BLaER1 treated with 17β-estradiol and CSF1 and Interleukin-3, amounts not matched to agents 10 nM and 100 nM (cell line): Measurements from ENCODE around the gene ZFR2.
A peak's percentile ranks its signal among the peaks of the same experiment; 100 is the strongest.
"Not testable (repeated sequence)": the region's sequence is repeated elsewhere in the genome, so short reads cannot be mapped to it uniquely, and the experiment has no call there.

ENCODE experiments used
- H3K27ac ChIP-seq, 11 experiments: shearing (Covaris generic); formaldehyde crosslinking; 2 replicates each; pipeline ENCODE4 v1.8.1; 2022
- H3K27me3 ChIP-seq, 11 experiments: shearing (Covaris generic); formaldehyde crosslinking; 2 replicates each; pipeline ENCODE4 v1.8.1; 2022
- H3K36me3 ChIP-seq, 11 experiments: shearing (Covaris generic); formaldehyde crosslinking; 2 replicates each; pipeline ENCODE4 v1.8.1; 2022
- H3K4me1 ChIP-seq, 10 experiments: shearing (Covaris generic); formaldehyde crosslinking; 2 replicates each; pipeline ENCODE4 v1.8.1; 2022
- H3K4me2 ChIP-seq, 11 experiments: shearing (Covaris generic); formaldehyde crosslinking; 2 replicates each; pipeline ENCODE4 v1.8.1; 2022
- H3K4me3 ChIP-seq, 10 experiments: shearing (Covaris generic); formaldehyde crosslinking; 2 replicates each; pipeline ENCODE4 v1.8.1; 2022
- H3K9ac ChIP-seq, 11 experiments: shearing (Covaris generic); formaldehyde crosslinking; 2 replicates each; pipeline ENCODE4 v1.8.1; 2022
- H3K9me3 ChIP-seq, 11 experiments: shearing (Covaris generic); formaldehyde crosslinking; replicated peaks in 1 of 11; 2 replicates each; pipeline ENCODE4 v1.8.1; 2022
- H4K20me1 ChIP-seq, 11 experiments: shearing (Covaris generic); formaldehyde crosslinking; 2 replicates each; pipeline ENCODE4 v1.8.1; 2022
- Cebpa-rat ChIP-seq, 11 experiments: shearing (Covaris generic); IDR thresholded peaks; 2 replicates each; pipeline ENCODE4 v1.8.1; 2022

ZFR2 gene

GRCh38 chr19:3765121-3765520 lies 103.7 kb downstream of the ZFR2 start:
- Histone ChIP-seq H3K36me3 (peaks cover 22 to 54% (median 46%) of the 10 kb centered on the region in 11 experiments), H3K9ac (peak overlapping the region in 1 of 11 experiments; percentile 1; a peak in 1 of 22 replicates), H4K20me1 (peaks cover 0 to 22% (median 0%) of the 10 kb centered on the region in 11 experiments; a peak in 2 of 22 replicates), H3K4me1 (peaks cover 23 to 65% (median 36%) of the 10 kb centered on the region in 10 experiments), H3K4me3 (no peak overlapping the region), H3K9me3 (no peaks in the 10 kb centered on the region), H3K27me3 (no peaks in the 10 kb centered on the region), H3K27ac (peak overlapping the region in 5 of 11 experiments; percentile 2 to 38 (median 15); a peak in 5 of 22 replicates), H3K4me2 (peak overlapping the region in 2 of 11 experiments; percentile 5 to 35; a peak in 2 of 22 replicates)
- TF ChIP-seq Cebpa-rat (IDR thresholded peaks at IDR 0.05), result no peak

- Histone ChIP-seq H3K27me3 (no peaks in the 10 kb centered on the region), H3K4me1 (peaks cover 36 to 82% (median 57%) of the 10 kb centered on the region in 10 experiments), H3K27ac (peak within 1 kb of the TSS; percentile 88 to 99 (median 94)), H3K9ac (peak within 1 kb of the TSS; percentile 89 to 97 (median 94)), H4K20me1 (peaks cover 0 to 17% (median 0%) of the 10 kb centered on the region in 11 experiments; a peak in 2 of 22 replicates), H3K4me2 (peak within 1 kb of the TSS; percentile 78 to 97 (median 88)), H3K36me3 (peaks cover 42 to 54% (median 52%) of the 10 kb centered on the region in 11 experiments), H3K9me3 (no peaks in the 10 kb centered on the region), H3K4me3 (peak within 1 kb of the TSS; percentile 75 to 89 (median 84))
- peak in 9 of 11 experiments; percentile 46 to 90 (median 75); a peak in 12 of 22 replicates for TF ChIP-seq Cebpa-rat (IDR thresholded peaks at IDR 0.05)
These were observed 106.1 kb downstream of the ZFR2 start, which contains the start of gene MRPL54 for GRCh38 chr19:3762501-3763459. Gene MRPL54, plus strand, starts transcription at chr19:3762682. Its CDS starts 19 bp downstream, at chr19:3762701.

- TF ChIP-seq Cebpa-rat (IDR thresholded peaks at IDR 0.05), result no peak
- peaks cover 36 to 81% (median 59%) of the 10 kb centered on the region in 10 experiments for H3K4me1 ChIP-seq
- H3K27ac ChIP-seq, result peak overlapping the region; percentile 87 to 99 (median 94)
- peak overlapping the region; percentile 89 to 97 (median 94); a peak in 21 of 22 replicates for H3K9ac ChIP-seq
- H3K4me2 ChIP-seq, result peak overlapping the region; percentile 68 to 97 (median 88)
- no peaks in the 10 kb centered on the region for H3K27me3 ChIP-seq
- H4K20me1 ChIP-seq, result peaks cover 0 to 24% (median 0%) of the 10 kb centered on the region in 11 experiments; a peak in 3 of 22 replicates
- H3K4me3 ChIP-seq, result peak overlapping the region; percentile 55 to 89 (median 82); a peak in 18 of 20 replicates
- no peaks in the 10 kb centered on the region for H3K9me3 ChIP-seq
- peaks cover 42 to 54% (median 52%) of the 10 kb centered on the region in 11 experiments for H3K36me3 ChIP-seq
These were observed 106.7 kb downstream of the ZFR2 start for GRCh38 chr19:3762130-3762473.

DNA sequence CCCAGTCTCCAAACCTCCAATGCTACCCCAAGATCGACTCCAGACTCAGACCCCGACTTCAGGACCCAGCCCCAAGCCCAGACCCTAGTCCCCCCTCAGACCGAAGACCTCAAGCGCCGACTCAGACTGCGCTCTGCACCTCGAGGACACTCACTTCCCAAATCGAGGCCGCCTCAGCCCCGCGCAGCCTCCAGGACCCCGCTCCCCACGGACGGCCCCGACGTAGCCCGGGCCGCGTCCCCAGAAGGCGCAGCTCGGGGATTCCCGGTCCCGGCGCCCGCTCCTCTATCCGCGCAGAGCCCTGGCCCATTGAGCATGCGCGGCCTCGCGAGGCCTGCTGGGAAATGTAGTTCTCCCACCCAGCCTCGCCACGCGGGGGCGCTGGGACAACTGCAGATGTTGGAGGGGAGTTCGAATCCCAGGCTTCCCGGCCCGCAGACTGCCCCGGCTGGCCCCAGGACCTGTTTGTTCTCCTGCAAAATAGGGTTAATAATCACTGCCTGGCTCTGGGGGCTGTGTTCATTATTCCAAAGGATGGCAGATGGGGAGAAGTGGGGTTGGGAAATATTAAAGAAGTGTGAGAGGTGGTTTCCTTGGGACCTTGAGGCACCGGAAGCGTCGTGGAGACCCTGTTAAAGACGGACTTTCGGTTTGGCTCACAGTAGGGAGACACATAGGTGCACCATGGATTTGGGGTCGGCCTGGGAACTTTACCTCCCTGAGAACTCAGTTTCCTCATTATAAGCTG lies 107.3 kb downstream of the ZFR2 start, which contains the start of gene APBA3:
TSS of gene APBA3 (minus strand) at position 311 of the 748 bp plus-strand sequence. CDS start 1,428 bp downstream, outside the sequence.
- peak within 1 kb of the TSS; percentile 88 to 99 (median 94) for H3K27ac ChIP-seq
- peak within 1 kb of the TSS; percentile 75 to 89 (median 84) for H3K4me3 ChIP-seq
- no peaks in the 10 kb centered on the region for H3K27me3 ChIP-seq
- H4K20me1 ChIP-seq, result peaks cover 0 to 26% (median 0%) of the 10 kb centered on the region in 11 experiments; a peak in 4 of 22 replicates
- H3K9me3 ChIP-seq, result no peaks in the 10 kb centered on the region
- H3K4me2 ChIP-seq, result peak within 1 kb of the TSS; percentile 68 to 97 (median 89)
- H3K36me3 ChIP-seq, result peaks cover 40 to 53% (median 49%) of the 10 kb centered on the region in 11 experiments
- peaks cover 36 to 80% (median 59%) of the 10 kb centered on the region in 10 experiments for H3K4me1 ChIP-seq
- peak within 1 kb of the TSS; percentile 89 to 97 (median 94) for H3K9ac ChIP-seq
- no peak for TF ChIP-seq Cebpa-rat (IDR thresholded peaks at IDR 0.05)

DNA sequence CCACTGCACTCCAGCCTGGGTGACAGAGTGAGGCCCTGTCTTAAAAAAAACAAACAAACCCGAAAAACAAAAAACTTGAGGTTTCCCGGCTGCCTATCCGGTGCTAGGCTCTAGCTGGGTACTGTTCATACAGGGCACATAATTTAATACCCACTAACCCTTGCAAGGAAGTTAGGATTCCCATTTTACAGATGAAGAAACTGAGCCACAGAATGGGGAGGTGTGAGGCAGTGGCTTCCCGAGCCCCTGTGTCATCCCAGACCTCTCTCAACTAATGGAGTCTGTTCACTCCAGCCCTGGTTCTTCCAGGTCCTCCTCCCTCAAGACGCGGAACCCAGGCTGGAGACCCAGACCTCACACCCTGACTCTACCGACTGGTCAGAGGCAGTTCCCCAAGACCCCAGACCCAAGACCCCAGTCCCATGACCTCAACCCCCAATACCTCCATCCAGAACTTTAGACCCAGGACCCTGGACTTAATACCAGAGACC lies 107.9 kb downstream of the ZFR2 start:
- H3K4me2 ChIP-seq, result peak overlapping the region; percentile 68 to 97 (median 89)
- peaks cover 36 to 73% (median 56%) of the 10 kb centered on the region in 10 experiments for H3K4me1 ChIP-seq
- H3K9ac ChIP-seq, result peak overlapping the region; percentile 88 to 96 (median 92)
- peaks cover 0 to 26% (median 0%) of the 10 kb centered on the region in 11 experiments; a peak in 4 of 22 replicates for H4K20me1 ChIP-seq
- no peaks in the 10 kb centered on the region for H3K27me3 ChIP-seq
- H3K27ac ChIP-seq, result peak overlapping the region; percentile 87 to 99 (median 94)
- TF ChIP-seq Cebpa-rat (IDR thresholded peaks at IDR 0.05), result no peak
- H3K9me3 ChIP-seq, result no peaks in the 10 kb centered on the region
- H3K36me3 ChIP-seq, result peaks cover 38 to 54% (median 46%) of the 10 kb centered on the region in 11 experiments
- peak overlapping the region; percentile 75 to 89 (median 84) for H3K4me3 ChIP-seq

GRCh38 chr19:3759482-3760254 lies 109.2 kb downstream of the ZFR2 start:
- Histone ChIP-seq H3K4me1 (peaks cover 48 to 80% (median 64%) of the 10 kb centered on the region in 10 experiments), H3K27me3 (no peaks in the 10 kb centered on the region), H3K36me3 (peaks cover 30 to 46% (median 35%) of the 10 kb centered on the region in 11 experiments), H3K27ac (peak overlapping the region in 8 of 11 experiments; percentile 7 to 94 (median 58); a peak in 13 of 22 replicates), H3K4me3 (peak overlapping the region in 5 of 10 experiments; percentile 75 to 89 (median 84); a peak in 4 of 20 replicates), H3K9me3 (no peaks in the 10 kb centered on the region), H3K9ac (peak overlapping the region; percentile 88 to 96 (median 92); a peak in 21 of 22 replicates), H3K4me2 (peak overlapping the region; percentile 68 to 97 (median 89)), H4K20me1 (peaks cover 0 to 30% (median 0%) of the 10 kb centered on the region in 11 experiments; a peak in 3 of 22 replicates)
- TF ChIP-seq Cebpa-rat (IDR thresholded peaks at IDR 0.05), result no peak

GRCh38 chr19:3758297-3758696 lies 110.5 kb downstream of the ZFR2 start:
- H4K20me1 ChIP-seq, result peaks cover 0 to 32% (median 0%) of the 10 kb centered on the region in 11 experiments; a peak in 3 of 22 replicates
- H3K9ac ChIP-seq, H3K27ac ChIP-seq, H3K27me3 ChIP-seq, H3K9me3 ChIP-seq, H3K4me3 ChIP-seq: not testable (repeated sequence)
- H3K36me3 ChIP-seq, result peaks cover 38 to 58% (median 42%) of the 10 kb centered on the region in 11 experiments
- H3K4me2 ChIP-seq, result peak overlapping the region in 4 of 11 experiments; percentile 2 to 93 (median 52); a peak in 2 of 22 replicates
- peaks cover 45 to 82% (median 68%) of the 10 kb centered on the region in 10 experiments for H3K4me1 ChIP-seq

DNA sequence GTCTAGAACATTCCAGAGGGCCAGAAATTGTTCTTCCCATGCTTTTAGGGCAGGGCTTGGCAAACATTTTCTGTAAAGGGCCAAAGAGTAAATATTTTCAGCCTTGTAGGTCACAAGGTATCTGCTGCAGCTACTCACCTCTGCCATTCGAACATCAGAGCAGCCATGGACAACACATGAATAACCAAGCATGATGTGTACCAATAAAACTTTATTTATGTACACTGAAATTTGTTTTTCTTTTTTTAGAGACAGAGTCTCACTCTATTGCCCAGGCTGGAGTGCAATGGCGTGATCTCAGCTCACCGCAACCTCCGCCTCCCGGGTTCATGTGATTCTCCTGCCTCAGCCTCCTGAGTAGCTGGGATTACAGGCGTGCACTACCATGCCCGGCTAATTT lies 111.1 kb downstream of the ZFR2 start:
- Histone ChIP-seq H3K27ac (peak overlapping the region in 2 of 11 experiments; percentile 16 to 87; a peak in 1 of 22 replicates), H3K9ac (peak overlapping the region in 1 of 11 experiments; percentile 7; a peak in 1 of 22 replicates)
- H3K4me3 ChIP-seq, result not testable (repeated sequence)

More for the DNA sequence above, 111.1 kb downstream of the ZFR2 start:
- peaks cover 42 to 80% (median 66%) of the 10 kb centered on the region in 10 experiments for H3K4me1 ChIP-seq
- H3K9me3 ChIP-seq, H3K27me3 ChIP-seq, H3K4me2 ChIP-seq: not testable (repeated sequence)
- H4K20me1 ChIP-seq, result peaks cover 0 to 32% (median 0%) of the 10 kb centered on the region in 11 experiments; a peak in 4 of 22 replicates
- peaks cover 42 to 62% (median 47%) of the 10 kb centered on the region in 11 experiments for H3K36me3 ChIP-seq
